Fibroblast of lung (primary cell): ENCODE results near the gene LUC7L2.
"Not testable (repeated sequence)": the region's sequence is repeated elsewhere in the genome, so short reads cannot be mapped to it uniquely, and the experiment has no call there.

Experiments
- EZH2 ChIP-seq: IDR thresholded peaks from 2 replicates; pipeline ENCODE4 v1.5.1; 2012; ENCODE audit warnings: low read length, control low read depth, mild to moderate bottlenecking; ENCODE audit errors: missing control alignments
- TF ChIP-seq, protein P1 (sequence below), 2 donors: IDR thresholded peaks in 1 of 2; conservative IDR thresholded peaks in 1 of 2; 1 replicate in 1 of 2; 2 replicates in 1 of 2; pipeline ENCODE4 v1.5.1; 2011 to 2012; ENCODE audit warnings: low read length in 2 of 2, control low read depth in 1 of 2, inconsistent platforms in 1 of 2, low read depth in 1 of 2, mild to moderate bottlenecking in 1 of 2

DNA sequence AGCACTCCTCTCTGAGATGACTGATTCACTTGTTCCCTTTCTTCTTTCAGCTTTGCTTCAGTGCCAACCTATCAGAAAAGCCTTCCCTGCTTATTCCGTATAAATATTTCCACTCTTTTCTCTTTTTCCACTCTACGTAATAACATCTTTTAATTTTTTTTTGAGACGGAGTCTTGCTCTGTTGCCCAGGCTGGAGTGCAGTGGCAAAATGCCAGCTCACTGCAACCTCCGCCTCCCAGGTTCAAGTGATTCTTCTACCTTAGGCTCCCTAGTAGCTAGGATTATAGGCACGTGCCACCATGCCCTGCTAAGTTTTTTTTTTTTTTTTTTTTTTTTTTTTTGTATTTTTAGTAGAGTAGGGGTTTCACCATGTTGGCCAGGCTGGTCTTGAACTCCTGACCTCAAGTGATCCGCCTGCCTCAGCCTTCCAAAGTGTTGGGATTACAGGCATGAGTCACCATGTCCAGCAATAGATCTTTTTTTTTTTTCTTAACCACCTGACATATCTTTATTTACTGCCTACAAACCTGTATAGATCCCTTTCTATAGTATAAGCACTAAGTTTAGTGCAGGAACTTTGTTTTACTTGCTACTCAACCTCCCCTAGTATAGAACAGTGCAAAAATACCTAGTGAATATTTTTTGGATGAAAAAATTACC, 55.2 kb downstream of the LUC7L2 start:
- TF ChIP-seq, protein P1, sequence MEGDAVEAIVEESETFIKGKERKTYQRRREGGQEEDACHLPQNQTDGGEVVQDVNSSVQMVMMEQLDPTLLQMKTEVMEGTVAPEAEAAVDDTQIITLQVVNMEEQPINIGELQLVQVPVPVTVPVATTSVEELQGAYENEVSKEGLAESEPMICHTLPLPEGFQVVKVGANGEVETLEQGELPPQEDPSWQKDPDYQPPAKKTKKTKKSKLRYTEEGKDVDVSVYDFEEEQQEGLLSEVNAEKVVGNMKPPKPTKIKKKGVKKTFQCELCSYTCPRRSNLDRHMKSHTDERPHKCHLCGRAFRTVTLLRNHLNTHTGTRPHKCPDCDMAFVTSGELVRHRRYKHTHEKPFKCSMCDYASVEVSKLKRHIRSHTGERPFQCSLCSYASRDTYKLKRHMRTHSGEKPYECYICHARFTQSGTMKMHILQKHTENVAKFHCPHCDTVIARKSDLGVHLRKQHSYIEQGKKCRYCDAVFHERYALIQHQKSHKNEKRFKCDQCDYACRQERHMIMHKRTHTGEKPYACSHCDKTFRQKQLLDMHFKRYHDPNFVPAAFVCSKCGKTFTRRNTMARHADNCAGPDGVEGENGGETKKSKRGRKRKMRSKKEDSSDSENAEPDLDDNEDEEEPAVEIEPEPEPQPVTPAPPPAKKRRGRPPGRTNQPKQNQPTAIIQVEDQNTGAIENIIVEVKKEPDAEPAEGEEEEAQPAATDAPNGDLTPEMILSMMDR (conservative IDR thresholded peaks at IDR 0.05 in 1 of 2, IDR thresholded peaks at IDR 0.05 in 1 of 2; ENCODE audit: low read depth in 1 of 2, low read length in 2 of 2): not testable (repeated sequence)
- not testable (repeated sequence) for TF ChIP-seq EZH2
